Lung (tissue), 16 donors: ENCODE measurements around the gene RTL5. TPM values are rescaled to one million over a fixed set of nuclear protein-coding genes. Genes with fewer than 3 reads are reported as not detected.
A peak's percentile ranks its signal among the peaks of the same experiment; 100 is the strongest.
"Not testable (repeated sequence)": the region's sequence is repeated elsewhere in the genome, so short reads cannot be mapped to it uniquely, and the experiment has no call there.

Source experiments
- ATAC-seq: fragments of 200-7000 bp; cut with Tn5 transposase; one replicate; pipeline ENCODE4 v1.9.1; 2020; ENCODE audit warnings: moderate number of reproducible peaks; ENCODE audit not compliant: insufficient read depth, low FRiP score
- DNase-seq, 3 donors: peaks; one replicate each; pipeline ENCODE4 v3.0.0-alpha.2; 2013 to 2017
- H3K27ac ChIP-seq, 2 donors: one replicate each; pipeline ENCODE4 v1.5.1; 2013; ENCODE audit warnings: mild to moderate bottlenecking in 2 of 2, moderate library complexity in 2 of 2, control low read depth in 1 of 2, inconsistent platforms in 1 of 2, low read depth in 1 of 2, low read length in 1 of 2
- H3K27me3 ChIP-seq, 3 donors: one replicate each; pipeline ENCODE4 v1.5.1; 2013; ENCODE audit warnings: low read length in 2 of 3; ENCODE audit not compliant: control insufficient read depth in 3 of 3, insufficient read depth in 3 of 3
- H3K36me3 ChIP-seq, 4 donors: one replicate each; pipeline ENCODE4 v1.5.1; 2013; ENCODE audit warnings: low read length in 4 of 4, mild to moderate bottlenecking in 1 of 4, moderate library complexity in 1 of 4; ENCODE audit not compliant: control insufficient read depth in 4 of 4, insufficient read depth in 4 of 4
- H3K4me1 ChIP-seq, 5 donors: one replicate each; pipeline ENCODE4 v1.5.1; 2013; ENCODE audit warnings: low read length in 5 of 5, mild to moderate bottlenecking in 2 of 5, moderate library complexity in 1 of 5; ENCODE audit not compliant: control insufficient read depth in 5 of 5, insufficient read depth in 5 of 5
- H3K4me3 ChIP-seq: one replicate; pipeline ENCODE4 v1.5.1; 2013; ENCODE audit warnings: mild to moderate bottlenecking, control low read depth, moderate library complexity
- H3K9ac ChIP-seq, 2 donors: one replicate each; pipeline ENCODE4 v1.5.1; 2013; ENCODE audit warnings: low read length in 2 of 2, control low read depth in 1 of 2; ENCODE audit not compliant: insufficient read depth in 1 of 2
- H3K9me3 ChIP-seq, 4 donors: one replicate each; pipeline ENCODE4 v1.5.1; 2013; ENCODE audit warnings: low read length in 3 of 4, mild to moderate bottlenecking in 1 of 4, moderate library complexity in 1 of 4; ENCODE audit not compliant: control insufficient read depth in 4 of 4, insufficient read depth in 3 of 4
- WGBS, 2 donors: extraction: QIAGEN DNeasy Blood & Tissue Kit; methylation state at CpG; one replicate each; pipeline ENCODE4 v1.1.7; 2013; 5-methylcytosine and 5-hydroxymethylcytosine counted together
- long read RNA-seq, 5 donors: transcript quantifications; one replicate each; lab custom pipeline, GENCODE V29; 2026
- polyA plus RNA-seq, 2 donors: library from polyadenylated mRNA; stranded (reverse); fragments of 200-250 nt; gene quantifications; one replicate each; pipeline ENCODE4 v1.2.1, GENCODE V29; 2013
- total RNA-seq, 2 donors: library from RNA; depleted of rRNA in 1 of 2; stranded (reverse); fragments of >200 nt in 1 of 2; gene quantifications; one replicate each; pipeline ENCODE4 v1.2.1, GENCODE V29; 2014 to 2021
- TF ChIP-seq, protein P1 (sequence below): IDR thresholded peaks from 2 replicates; pipeline ENCODE4 v1.5.1; 2012; ENCODE audit warnings: mild to moderate bottlenecking; ENCODE audit errors: control extremely low read depth, extremely low read depth
- donor health status: control.
- donor health status: control.
- donor health status: Bipolar disorder and iron deficiency.
- donor health status: healthy.
- donor health status: DM: yes; HTN: yes; CAD: no.

Gene RTL5
- total RNA-seq: 1 to 10 TPM; 7.3 to 8.3 TPM
- 1 to 10 TPM; 2.8 to 3.8 TPM for polyA plus RNA-seq
- long read RNA-seq, donor 1, full-length matches to known transcripts: 24 of 24 reads
- long read RNA-seq, donor 1, partial matches to known transcripts: 0 of 24 reads
- long read RNA-seq, donor 1, other reads (novel, unspliced or antisense): 0 of 24 reads
- long read RNA-seq, donor 2, full-length matches to known transcripts: 7 of 7 reads
- long read RNA-seq, donor 2, partial matches to known transcripts: 0 of 7 reads
- long read RNA-seq, donor 2, other reads (novel, unspliced or antisense): 0 of 7 reads
- long read RNA-seq, donor 3, full-length matches to known transcripts: 10 of 10 reads
- long read RNA-seq, donor 3, partial matches to known transcripts: 0 of 10 reads
- long read RNA-seq, donor 3, other reads (novel, unspliced or antisense): 0 of 10 reads
- long read RNA-seq, donor 4, full-length matches to known transcripts: 11 of 11 reads
- long read RNA-seq, donor 4, partial matches to known transcripts: 0 of 11 reads
- long read RNA-seq, donor 4, other reads (novel, unspliced or antisense): 0 of 11 reads
- long read RNA-seq, donor 5, full-length matches to known transcripts: 14 of 21 reads
- long read RNA-seq, donor 5, partial matches to known transcripts: 7 of 21 reads
- long read RNA-seq, donor 5, other reads (novel, unspliced or antisense): 0 of 21 reads

DNA sequence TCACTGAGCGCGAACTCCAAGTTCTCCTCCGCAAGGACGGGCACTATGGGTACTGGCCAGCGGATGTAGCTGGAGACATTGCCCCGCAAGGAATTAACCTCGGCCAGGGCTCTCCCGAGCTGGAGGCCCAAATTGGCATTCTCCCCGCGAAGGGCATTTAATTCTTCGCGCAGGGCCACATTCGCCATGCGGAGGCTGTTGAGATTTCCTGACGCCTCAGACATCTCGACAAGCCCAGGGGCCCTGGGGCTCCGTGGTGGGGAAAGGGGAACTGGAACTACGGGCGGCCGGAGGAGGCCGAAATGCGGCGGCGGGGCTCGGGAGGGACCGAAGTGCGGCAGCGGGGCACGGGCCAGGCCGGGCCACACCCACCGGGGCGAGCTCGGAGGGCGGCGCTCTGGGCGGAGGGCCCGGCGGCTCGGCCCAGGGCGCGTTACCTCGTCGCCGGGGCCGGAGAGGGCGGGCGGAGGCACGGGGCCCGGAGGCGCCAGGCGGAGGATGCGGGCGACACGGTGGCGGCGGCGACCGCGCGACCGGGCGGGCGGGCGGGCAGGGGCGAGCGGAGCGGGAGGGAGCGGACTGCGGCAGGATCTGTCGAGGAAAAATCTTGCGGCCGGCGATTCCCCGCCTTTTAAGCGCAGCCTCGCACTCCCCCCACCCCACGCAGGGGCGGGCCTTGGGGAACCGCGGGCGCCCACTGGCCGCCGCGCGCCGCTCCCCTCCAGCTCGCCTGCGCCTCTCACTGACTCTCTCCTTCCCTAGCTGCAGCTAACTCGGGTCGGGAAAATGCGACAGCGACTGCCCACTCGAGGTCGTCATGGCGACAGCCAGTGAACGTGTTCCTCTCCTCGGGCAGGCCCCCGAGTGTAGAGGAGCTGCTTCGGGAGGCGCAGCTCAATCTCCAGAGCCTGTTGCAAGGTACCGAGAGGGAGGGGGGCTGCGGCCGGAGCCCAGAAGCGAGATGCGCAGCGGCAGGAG is at the start of gene RTL5:
TSS of gene RTL5 (minus strand) at position 599 of the 978 bp plus-strand sequence.
- peaks cover 0 to 21% (median 0%) of the 10 kb centered on the region in 5 donors for H3K4me1 ChIP-seq
- TF ChIP-seq, protein P1, sequence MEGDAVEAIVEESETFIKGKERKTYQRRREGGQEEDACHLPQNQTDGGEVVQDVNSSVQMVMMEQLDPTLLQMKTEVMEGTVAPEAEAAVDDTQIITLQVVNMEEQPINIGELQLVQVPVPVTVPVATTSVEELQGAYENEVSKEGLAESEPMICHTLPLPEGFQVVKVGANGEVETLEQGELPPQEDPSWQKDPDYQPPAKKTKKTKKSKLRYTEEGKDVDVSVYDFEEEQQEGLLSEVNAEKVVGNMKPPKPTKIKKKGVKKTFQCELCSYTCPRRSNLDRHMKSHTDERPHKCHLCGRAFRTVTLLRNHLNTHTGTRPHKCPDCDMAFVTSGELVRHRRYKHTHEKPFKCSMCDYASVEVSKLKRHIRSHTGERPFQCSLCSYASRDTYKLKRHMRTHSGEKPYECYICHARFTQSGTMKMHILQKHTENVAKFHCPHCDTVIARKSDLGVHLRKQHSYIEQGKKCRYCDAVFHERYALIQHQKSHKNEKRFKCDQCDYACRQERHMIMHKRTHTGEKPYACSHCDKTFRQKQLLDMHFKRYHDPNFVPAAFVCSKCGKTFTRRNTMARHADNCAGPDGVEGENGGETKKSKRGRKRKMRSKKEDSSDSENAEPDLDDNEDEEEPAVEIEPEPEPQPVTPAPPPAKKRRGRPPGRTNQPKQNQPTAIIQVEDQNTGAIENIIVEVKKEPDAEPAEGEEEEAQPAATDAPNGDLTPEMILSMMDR: no peak
- no peaks in the 10 kb centered on the region for H3K36me3 ChIP-seq
- peak within 1 kb of the TSS in 1 of 2 donors; percentile 51 for H3K27ac ChIP-seq
- H3K9me3 ChIP-seq: no peaks in the 10 kb centered on the region
- peak; percentile 95 to 97 (median 96) for DNase-seq
- peak; percentile 80 for ATAC-seq
- WGBS, 2 donors: 3 to 26% methylated on average over 35 to 106 of the region's 106 CpGs
- peaks cover 0 to 10% (median 2%) of the 10 kb centered on the region in 3 donors for H3K27me3 ChIP-seq
- peak within 1 kb of the TSS; percentile 1 for H3K4me3 ChIP-seq
- H3K9ac ChIP-seq: peak within 1 kb of the TSS; percentile 21 to 63

DNA sequence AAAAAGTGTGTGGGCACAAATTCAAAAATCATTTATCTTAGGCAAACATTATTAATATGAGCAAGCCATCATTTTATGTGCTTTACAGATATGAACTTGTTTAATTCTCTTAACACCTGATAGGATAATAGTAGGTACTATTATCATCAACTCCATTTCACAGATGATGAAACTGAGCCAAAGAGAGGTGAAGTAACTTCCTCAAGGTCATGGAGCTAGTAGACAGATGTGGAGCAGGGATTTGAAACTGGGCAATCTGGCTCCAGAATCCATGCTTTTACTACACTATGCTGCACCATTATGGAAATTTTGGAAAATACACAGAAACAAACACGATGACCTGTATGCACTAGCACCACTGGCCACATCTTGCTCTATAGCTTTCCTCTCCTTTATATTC is 48.8 kb upstream of the RTL5 start:
- Histone ChIP-seq H3K27ac (peak overlapping the region in 1 of 2 donors; percentile 81), H3K27me3 (peaks cover 3 to 8% (median 5%) of the 10 kb centered on the region in 3 donors), H3K9ac (peak overlapping the region; percentile 28 to 80), H3K36me3 (no peaks in the 10 kb centered on the region), H3K9me3 (no peaks in the 10 kb centered on the region), H3K4me3 (no peak overlapping the region), H3K4me1 (peaks cover 0 to 12% (median 5%) of the 10 kb centered on the region in 5 donors)
- ATAC-seq (no peak), DNase-seq (peak in 1 of 3 donors; percentile 16)
- 31 to 44% methylated on average over 1 of the region's 1 CpG for WGBS, 2 donors
- TF ChIP-seq, protein P1: no peak

DNA sequence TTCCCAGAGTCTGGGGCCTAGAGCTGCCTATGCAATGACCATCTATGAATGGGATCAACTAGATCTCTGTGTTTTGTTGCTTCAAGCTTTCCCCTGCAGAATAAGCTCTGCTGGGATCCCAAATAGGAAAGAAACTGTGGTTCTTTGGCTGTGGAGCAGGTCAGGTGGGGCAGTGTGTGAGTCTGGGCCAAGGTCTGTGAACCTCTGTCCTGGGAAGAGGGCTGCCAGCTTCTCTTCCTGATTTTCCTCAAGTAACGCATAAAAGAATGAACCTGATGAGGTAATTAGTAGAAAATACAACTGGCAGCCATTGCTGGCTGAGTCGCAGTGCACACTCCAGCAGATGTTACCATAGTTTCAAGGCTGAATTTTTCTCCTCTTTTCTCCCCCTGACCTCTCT is 45.3 kb upstream of the RTL5 start:
- DNase-seq (no peak), ATAC-seq (no peak)
- Histone ChIP-seq H3K36me3 (no peaks in the 10 kb centered on the region), H3K27ac (no peak overlapping the region), H3K4me3 (no peak overlapping the region), H3K4me1 (peaks cover 0 to 6% (median 0%) of the 10 kb centered on the region in 5 donors), H3K9ac (no peak overlapping the region), H3K27me3 (peaks cover 0 to 3% (median 0%) of the 10 kb centered on the region in 3 donors), H3K9me3 (no peaks in the 10 kb centered on the region)
- WGBS, 2 donors: 74 to 92% methylated on average over 2 of the region's 2 CpGs
- TF ChIP-seq, protein P1: no peak

DNA sequence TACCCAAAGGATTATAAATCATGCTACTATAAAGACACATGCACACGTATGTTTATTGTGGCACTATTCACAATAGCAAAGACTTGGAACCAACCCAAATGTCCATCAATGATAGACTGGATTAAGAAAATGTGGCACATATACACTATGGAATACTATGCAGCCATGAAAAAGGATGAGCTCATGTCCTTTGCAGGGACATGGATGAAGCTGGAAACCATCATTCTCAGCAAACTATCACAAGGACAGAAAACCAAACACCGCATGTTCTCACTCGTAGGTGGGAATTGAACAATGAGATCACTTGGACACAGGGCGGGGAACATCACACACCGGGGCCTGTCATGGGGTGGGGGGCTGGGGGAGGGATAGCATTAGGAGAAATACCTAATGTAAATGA is 44.6 kb upstream of the RTL5 start:
- H3K9ac ChIP-seq, H3K4me1 ChIP-seq, H3K9me3 ChIP-seq, H3K27ac ChIP-seq, DNase-seq, ATAC-seq, H3K4me3 ChIP-seq, H3K27me3 ChIP-seq, H3K36me3 ChIP-seq: not testable (repeated sequence)
- 93 to 100% methylated on average over 2 to 4 of the region's 5 CpGs for WGBS, 2 donors
